Measurements from ENCODE around the gene SLC6A17.

SLC6A17 gene

GRCh38 chr1:110250008-110250407, 99.7 kb downstream of the SLC6A17 start:
- Histone ChIP-seq H3K27me3 (ENCODE audit: insufficient read depth, low read length, poor library complexity, severe bottlenecking) (no peaks in the 10 kb centered on the region), H4K20me1 (ENCODE audit: insufficient read depth, low read length, poor library complexity, severe bottlenecking) (no peaks in the 10 kb centered on the region), H3K4me2 (ENCODE audit: low read depth, low read length, poor library complexity, severe bottlenecking) (no peak overlapping the region), H3K79me2 (ENCODE audit: insufficient read depth, low read length) (no peaks in the 10 kb centered on the region), H3K4me3 (ENCODE audit: low read length, poor library complexity, severe bottlenecking) (no peak overlapping the region), H2AFZ (ENCODE audit: low read length) (no peak overlapping the region), H3K9ac (ENCODE audit: low read depth, low read length, poor library complexity, severe bottlenecking) (no peak overlapping the region), H3K9me3 (ENCODE audit: insufficient read depth, low read depth, low read length) (no peaks in the 10 kb centered on the region), H3K36me3 (ENCODE audit: insufficient read depth, low read length) (no peaks in the 10 kb centered on the region), H3F3A (ENCODE audit: low read depth) (no peaks in the 10 kb centered on the region), H3K4me1 (ENCODE audit: insufficient read depth, low read length, poor library complexity, severe bottlenecking) (no peaks in the 10 kb centered on the region), H3K9me2 (replicated peaks; ENCODE audit: low read depth, low read length) (no peaks in the 10 kb centered on the region)
- TF ChIP-seq CTCF (conservative IDR thresholded peaks at IDR 0.05; ENCODE audit: low read length) (no peak), EZH2phosphoT487 (IDR thresholded peaks at IDR 0.05; ENCODE audit: borderline replicate concordance) (no peak)

- Histone ChIP-seq H3F3A (ENCODE audit: low read depth) (no peaks in the 10 kb centered on the region), H3K9me2 (replicated peaks; ENCODE audit: low read depth, low read length) (no peaks in the 10 kb centered on the region), H3K4me2 (ENCODE audit: low read depth, low read length, poor library complexity, severe bottlenecking) (no peak overlapping the region), H3K36me3 (ENCODE audit: insufficient read depth, low read length) (no peaks in the 10 kb centered on the region), H3K9ac (ENCODE audit: low read depth, low read length, poor library complexity, severe bottlenecking) (no peak overlapping the region), H3K4me1 (ENCODE audit: insufficient read depth, low read length, poor library complexity, severe bottlenecking) (peaks cover 6% of the 10 kb centered on the region), H4K20me1 (ENCODE audit: insufficient read depth, low read length, poor library complexity, severe bottlenecking) (no peaks in the 10 kb centered on the region), H3K79me2 (ENCODE audit: insufficient read depth, low read length) (no peaks in the 10 kb centered on the region), H2AFZ (ENCODE audit: low read length) (no peak overlapping the region), H3K27me3 (ENCODE audit: insufficient read depth, low read length, poor library complexity, severe bottlenecking) (no peaks in the 10 kb centered on the region), H3K9me3 (ENCODE audit: insufficient read depth, low read depth, low read length) (no peaks in the 10 kb centered on the region), H3K4me3 (ENCODE audit: low read length, poor library complexity, severe bottlenecking) (no peak overlapping the region)
- TF ChIP-seq EZH2phosphoT487 (IDR thresholded peaks at IDR 0.05; ENCODE audit: borderline replicate concordance) (no peak), CTCF (conservative IDR thresholded peaks at IDR 0.05; ENCODE audit: low read length) (no peak)
Observed at GRCh38 chr1:110250749-110251148, 100.5 kb downstream of the SLC6A17 start.
